G401 (cell line): ENCODE data around the gene SNCA. TPM values are rescaled to one million over a fixed set of nuclear protein-coding genes. Genes with fewer than 3 reads are reported as not detected.

ENCODE experiments used
- DNase-seq: peaks from one replicate; pipeline ENCODE4 v3.0.0-alpha.2; 2015; ENCODE audit warnings: low spot score
- in situ Hi-C: cut with HindIII; loops from 2 replicates; pipeline ENCODE4 v1.10.0; 2016; ENCODE audit warnings: low sequenced_read_pairs, mixed read lengths
- total RNA-seq: library from RNA; depleted of rRNA; stranded (reverse); fragments of >200 nt; shearing (Covaris generic); gene quantifications from 2 replicates; pipeline ENCODE4 v1.2.3, GENCODE V29; 2014

The SNCA gene
- total RNA-seq, 1 experiment from 2014 or later: 125 TPM

- no peak for DNase-seq
- in situ Hi-C loops: no loop called here
Measured at GRCh38 chr4:89821612-89822011, 15.3 kb downstream of the SNCA start.

GRCh38 chr4:89820010-89820409 is 17.0 kb downstream of the SNCA start:
- in situ Hi-C loops: no loop called here
- DNase-seq: no peak

DNA sequence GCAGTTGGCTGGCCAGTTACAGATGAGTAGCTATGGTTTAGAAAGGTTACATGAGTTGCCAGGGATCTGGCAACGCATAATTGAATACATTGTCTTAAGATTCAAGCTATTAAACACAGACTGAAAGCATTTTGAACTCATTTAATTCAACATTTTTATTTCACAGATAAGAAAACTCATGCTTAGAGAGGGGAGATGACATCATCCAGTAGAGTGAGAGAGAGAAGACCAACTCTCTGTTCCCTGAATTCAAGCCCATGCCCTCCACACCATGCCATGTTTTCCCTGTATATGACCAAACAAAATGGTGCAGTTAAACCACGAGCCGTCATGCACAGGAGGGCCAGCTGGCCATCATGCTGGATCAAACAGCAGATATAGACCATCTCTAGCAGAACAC is 22.6 kb downstream of the SNCA start:
- in situ Hi-C loops: no loop called here

DNA sequence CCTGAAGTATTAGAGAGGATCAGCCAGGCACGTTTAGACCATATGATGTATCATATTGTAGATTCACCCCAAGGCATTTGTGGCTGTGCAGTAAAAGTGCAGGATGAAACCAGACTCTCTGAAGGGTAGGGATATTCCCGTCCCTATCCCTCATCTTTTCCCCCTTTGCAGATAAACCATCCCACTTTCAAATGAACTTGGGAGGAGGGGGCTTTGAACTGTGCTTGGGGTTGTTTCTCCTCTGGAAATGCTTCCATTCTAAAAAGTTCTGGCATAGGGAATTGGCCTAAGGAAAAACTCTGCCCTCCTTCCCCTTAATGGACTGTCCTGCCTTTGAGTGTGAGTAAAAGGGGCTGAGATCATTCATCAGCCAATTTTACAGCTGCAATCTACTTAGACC is 23.8 kb downstream of the SNCA start:
- in situ Hi-C loops: no loop called here
- no peak for DNase-seq

More for the DNA sequence above, 22.6 kb downstream of the SNCA start:
- DNase-seq: no peak

DNA sequence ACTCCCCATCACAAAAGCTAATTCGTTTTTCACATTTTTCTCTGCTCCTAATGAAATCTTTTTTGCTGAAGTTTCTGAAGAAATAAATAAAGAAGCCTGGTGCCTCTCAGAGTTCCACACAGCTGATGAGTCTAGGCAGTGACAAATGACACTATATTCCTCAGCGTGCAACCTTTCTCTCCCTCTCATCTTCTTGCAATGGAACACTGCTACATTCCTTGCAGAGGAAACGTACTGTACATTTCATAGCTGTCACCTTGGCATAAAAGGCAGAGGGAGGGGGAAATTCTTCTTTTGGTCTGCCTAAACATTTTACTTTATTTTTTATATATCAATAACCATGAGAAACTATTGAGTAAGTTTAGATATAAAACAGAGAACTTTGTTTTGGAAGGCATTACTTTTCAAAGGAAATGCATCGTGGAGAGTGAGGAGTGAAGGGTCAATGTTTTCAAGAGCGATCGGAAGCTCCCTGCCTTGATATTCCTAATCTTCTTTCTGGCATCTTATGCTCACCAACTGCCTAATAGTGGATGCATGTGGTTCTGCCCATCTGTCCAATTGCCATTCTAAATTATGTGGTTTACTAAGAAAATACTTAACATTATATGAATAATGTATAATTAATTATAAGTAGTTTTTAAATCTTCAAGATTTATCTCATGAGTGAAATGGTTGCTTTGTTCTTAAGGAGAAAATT is 29.4 kb downstream of the SNCA start:
- peak; percentile 88 for DNase-seq
- in situ Hi-C loops: no loop called here

DNA sequence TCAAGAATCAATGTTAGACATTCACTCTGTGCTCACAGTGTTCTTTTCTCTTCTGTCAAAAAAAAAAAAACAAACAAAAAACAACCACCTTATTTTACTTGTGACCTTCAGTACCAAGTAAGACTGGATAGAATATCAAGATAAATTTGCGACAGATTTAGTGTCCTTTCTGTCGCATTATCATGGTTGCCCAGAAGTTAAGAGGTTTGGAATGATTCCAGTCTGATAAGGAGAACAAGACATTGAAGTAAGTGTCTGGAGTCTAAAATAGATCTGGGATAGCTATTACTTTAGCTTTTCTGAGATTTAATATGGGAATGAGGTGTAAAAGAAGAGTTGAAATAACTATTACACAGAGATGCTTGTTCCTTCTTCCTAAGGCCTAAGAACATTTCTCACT is 31.7 kb downstream of the SNCA start:
- no peak for DNase-seq
- in situ Hi-C loops: no loop called here

- DNase-seq: no peak
- in situ Hi-C loops: no loop called here
Measured at GRCh38 chr4:89803915-89804314, 33.0 kb downstream of the SNCA start.

DNA sequence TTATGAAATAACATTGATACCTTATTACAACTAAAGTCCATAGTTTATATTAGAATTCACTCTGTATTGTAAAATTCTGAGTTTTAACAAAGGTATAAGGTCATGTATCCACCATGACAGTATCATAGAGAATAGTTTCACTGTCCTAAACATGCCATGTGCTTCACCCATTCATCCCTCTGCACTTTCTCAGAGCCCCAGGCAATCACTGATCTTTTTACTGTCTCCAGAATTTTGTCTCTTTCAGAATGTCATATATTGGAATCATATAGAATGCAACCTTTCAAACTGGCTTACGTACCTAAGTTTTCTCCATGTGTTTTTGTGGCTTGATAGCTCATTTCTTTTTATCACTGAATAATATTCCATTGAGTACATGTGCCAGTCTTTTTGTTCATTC is 33.9 kb downstream of the SNCA start:
- in situ Hi-C loops: no loop called here
- no peak for DNase-seq

GRCh38 chr4:89800527-89801103 is 36.3 kb downstream of the SNCA start:
- in situ Hi-C loops: no loop called here
- no peak for DNase-seq

- no peak for DNase-seq
- in situ Hi-C loops: no loop called here
Measured at GRCh38 chr4:89800012-89800516, 36.9 kb downstream of the SNCA start.

DNA sequence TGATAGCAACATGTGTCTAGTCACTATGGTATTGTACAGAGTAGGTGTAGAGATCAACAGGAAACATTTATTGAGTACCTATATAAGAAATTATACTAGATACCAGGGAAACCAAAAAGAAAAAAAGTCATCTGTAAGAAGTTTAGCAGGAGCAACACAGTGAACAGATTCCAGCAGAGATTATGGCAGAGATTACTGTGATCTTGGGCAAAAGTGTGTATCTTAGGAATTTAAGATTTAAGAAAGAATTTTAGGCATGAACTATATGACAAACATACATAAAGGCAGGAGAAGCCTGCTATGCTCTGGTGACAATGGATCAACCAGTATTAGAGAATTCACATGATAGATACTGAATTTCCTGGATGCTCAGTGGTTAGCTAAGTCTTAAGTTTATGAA is 37.9 kb downstream of the SNCA start:
- in situ Hi-C loops: no loop called here

GRCh38 chr4:89797117-89797516 is 39.8 kb downstream of the SNCA start:
- in situ Hi-C loops: no loop called here
- peak; percentile 52 for DNase-seq

More for the DNA sequence above, 37.9 kb downstream of the SNCA start:
- DNase-seq: no peak

DNA sequence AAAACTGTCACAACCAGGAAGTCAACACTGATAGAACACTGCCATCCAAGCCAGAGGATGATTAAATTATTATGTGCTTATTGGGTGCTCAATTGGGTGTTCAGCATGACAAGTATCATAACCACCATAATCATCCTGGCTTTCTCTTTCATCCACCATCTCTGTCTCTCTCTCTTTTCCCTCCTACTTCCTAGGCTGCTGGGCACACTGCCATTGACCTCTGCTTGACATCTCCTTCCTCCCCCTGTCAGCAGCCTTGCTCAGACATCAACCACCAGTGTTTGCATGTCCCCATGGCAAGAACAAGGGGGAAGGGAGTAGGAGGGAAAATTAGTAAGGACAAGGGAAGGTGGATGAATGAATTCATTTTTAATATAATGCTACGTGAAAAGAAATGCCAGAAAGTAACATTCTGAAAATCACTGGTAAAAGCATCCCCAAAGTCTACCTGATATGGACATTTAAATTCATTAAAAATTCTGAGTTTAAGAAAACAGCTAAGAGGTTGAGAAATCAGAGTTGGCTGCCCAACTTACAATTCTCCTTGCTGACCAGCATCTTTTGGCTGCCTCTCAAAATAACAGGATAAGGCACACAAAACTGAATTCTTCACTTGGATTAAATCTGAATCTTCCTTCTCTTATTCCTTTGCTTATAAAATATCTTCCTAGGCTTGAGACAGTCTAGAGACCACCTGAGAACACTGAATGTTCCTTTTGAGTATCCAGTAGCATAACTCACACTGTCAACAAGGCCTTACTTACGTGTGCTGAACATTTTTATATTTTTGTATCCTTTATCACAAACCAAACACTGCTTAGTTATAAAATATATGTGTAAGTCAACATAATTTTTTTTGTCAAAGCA is 48.5 kb downstream of the SNCA start:
- peak; percentile 63 for DNase-seq
- in situ Hi-C loops: no loop called here

- DNase-seq: peak; percentile 60
- in situ Hi-C loops: no loop called here
Measured at GRCh38 chr4:89784686-89785231, 52.2 kb downstream of the SNCA start.

DNA sequence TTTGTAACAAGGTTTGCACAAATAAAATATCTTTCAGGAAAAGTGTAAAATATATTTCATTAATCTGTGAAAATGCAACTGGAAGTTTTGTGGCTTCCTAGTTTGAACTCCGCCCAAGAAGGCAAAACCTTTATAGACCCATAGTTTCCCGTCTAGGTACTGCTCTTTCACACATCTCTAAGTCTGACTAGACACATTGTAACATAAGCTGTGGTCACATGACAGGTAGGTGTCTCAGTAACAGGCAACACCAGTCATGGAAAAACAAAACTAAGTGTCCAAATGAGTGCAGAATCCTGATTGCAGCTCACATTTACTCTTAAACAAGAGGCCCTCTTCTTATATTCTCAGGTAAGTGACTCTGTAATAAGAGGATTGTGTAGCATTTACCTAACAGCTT is 55.6 kb downstream of the SNCA start:
- DNase-seq: no peak

GRCh38 chr4:89773805-89774204 is 63.2 kb downstream of the SNCA start:
- DNase-seq: no peak
- in situ Hi-C loops: no loop called here

More for the DNA sequence above, 55.6 kb downstream of the SNCA start:
- in situ Hi-C loops: no loop called here

- in situ Hi-C loops: no loop called here
- DNase-seq: no peak
Measured at GRCh38 chr4:89769856-89770255, 67.1 kb downstream of the SNCA start.

DNA sequence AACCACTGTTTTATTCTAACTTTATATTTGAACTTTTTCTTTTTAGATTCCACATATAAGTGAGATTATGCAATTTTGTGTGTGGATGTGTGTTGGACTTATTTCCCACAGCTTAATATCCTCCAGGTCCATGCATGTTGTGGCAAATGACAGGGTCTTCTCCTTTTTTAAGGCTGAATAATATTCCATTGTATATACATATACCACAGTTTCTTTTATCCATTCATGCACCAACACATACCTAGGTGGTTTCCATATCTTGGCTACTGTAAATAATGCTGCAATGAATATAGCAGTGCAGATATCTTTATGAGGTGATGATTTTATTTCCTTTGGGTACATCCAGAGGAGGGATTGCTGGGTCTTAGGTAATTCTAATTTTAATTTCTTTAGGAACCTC is 69.0 kb downstream of the SNCA start:
- DNase-seq: no peak
- in situ Hi-C loops: no loop called here

DNA sequence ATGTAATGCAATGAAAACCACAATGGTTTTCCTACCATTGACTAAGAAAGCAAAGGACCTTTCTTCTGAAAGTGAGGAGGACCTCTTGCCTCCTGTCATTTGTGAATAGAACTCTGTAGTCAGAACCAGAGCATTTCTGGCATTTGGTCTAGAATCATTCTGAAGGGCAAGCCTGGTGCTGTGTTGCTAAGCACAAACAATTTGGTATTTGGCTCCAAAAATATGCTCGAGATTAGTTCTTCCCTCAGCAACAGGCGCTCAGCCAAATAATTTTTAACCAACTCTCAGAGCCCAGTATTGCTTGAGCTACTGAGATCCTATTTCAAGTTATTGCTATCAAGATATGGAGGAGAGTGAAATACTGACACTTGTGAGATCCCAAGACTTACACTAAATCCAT is 71.0 kb downstream of the SNCA start:
- in situ Hi-C loops: no loop called here
- peak; percentile 98 for DNase-seq

- DNase-seq: no peak
- in situ Hi-C loops: no loop called here
Measured at GRCh38 chr4:89765528-89765927, 71.4 kb downstream of the SNCA start.
